Measurements from ENCODE around the gene OPA1. TPM values are rescaled to one million over a fixed set of nuclear protein-coding genes. Genes with fewer than 3 reads are reported as not detected.

Gene OPA1
- total and polyA plus RNA-seq, 11 donors: 23.0 to 215 (median 106) TPM

GRCh38 chr3:193650585-193650984 lies 57.6 kb downstream of the OPA1 start:
- TF ChIP-seq POLR2A (IDR thresholded peaks at IDR 0.05): no peak
- no peak for TF ChIP-seq CTCF (IDR thresholded peaks at IDR 0.05)
- Histone ChIP-seq H3K27ac (no peak overlapping the region), H3K27me3 (no peaks in the 10 kb centered on the region), H3K4me3 (no peak overlapping the region), H3K9me3 (no peaks in the 10 kb centered on the region), H3K4me1 (peaks cover 0 to 11% (median 0%) of the 10 kb centered on the region in 12 donors), H3K36me3 (peaks cover 0 to 98% (median 78%) of the 10 kb centered on the region in 9 donors)
- intact Hi-C loops (cut with DNase I): no loop called here
- no peak for DNase-seq
- WGBS, 4 donors: 97 to 99% (median 98%) methylated on average over 2 of the region's 2 CpGs
- ATAC-seq: no peak

- Histone ChIP-seq H3K4me3 (no peak overlapping the region), H3K9me3 (no peaks in the 10 kb centered on the region), H3K36me3 (peaks cover 0 to 99% (median 86%) of the 10 kb centered on the region in 9 donors), H3K27me3 (no peaks in the 10 kb centered on the region), H3K4me1 (peaks cover 0 to 10% (median 0%) of the 10 kb centered on the region in 12 donors), H3K27ac (peak overlapping the region in 4 of 12 donors; percentile 18 to 52 (median 24))
- TF ChIP-seq CTCF (IDR thresholded peaks at IDR 0.05) (no peak), POLR2A (IDR thresholded peaks at IDR 0.05) (no peak)
- ATAC-seq (peak; percentile 37 to 69 (median 62)), DNase-seq (no peak)
- WGBS, 4 donors: 38 to 57% (median 55%) methylated on average over 4 of the region's 4 CpGs
- intact Hi-C loops (cut with DNase I): no loop called here
These were observed 62.9 kb downstream of the OPA1 start for GRCh38 chr3:193655831-193656433.

- DNase-seq (no peak), ATAC-seq (peak in 1 of 4 donors; percentile 49)
- peaks cover 0 to 10% (median 0%) of the 10 kb centered on the region in 12 donors for H3K4me1 ChIP-seq
- no peak for TF ChIP-seq POLR2A (IDR thresholded peaks at IDR 0.05)
- no peak for TF ChIP-seq CTCF (IDR thresholded peaks at IDR 0.05)
- H3K27me3 ChIP-seq: no peaks in the 10 kb centered on the region
- peak overlapping the region in 3 of 12 donors; percentile 18 to 52 (median 23) for H3K27ac ChIP-seq
- 81 to 86% (median 83%) methylated on average over 3 of the region's 3 CpGs for WGBS, 4 donors
- intact Hi-C loops (cut with DNase I): no loop called here
- H3K4me3 ChIP-seq: no peak overlapping the region
- H3K9me3 ChIP-seq: no peaks in the 10 kb centered on the region
- peaks cover 0 to 99% (median 91%) of the 10 kb centered on the region in 9 donors for H3K36me3 ChIP-seq
These were observed 63.4 kb downstream of the OPA1 start for GRCh38 chr3:193656445-193656844.

- TF ChIP-seq POLR2A (IDR thresholded peaks at IDR 0.05) (no peak), CTCF (IDR thresholded peaks at IDR 0.05) (no peak)
- no peak overlapping the region for H3K4me3 ChIP-seq
- no peaks in the 10 kb centered on the region for H3K27me3 ChIP-seq
- WGBS, 4 donors: 85 to 91% (median 90%) methylated on average over 6 of the region's 6 CpGs
- intact Hi-C loops (cut with DNase I): no loop called here
- ATAC-seq: no peak
- peak overlapping the region in 3 of 12 donors; percentile 17 to 52 (median 18) for H3K27ac ChIP-seq
- H3K9me3 ChIP-seq: no peaks in the 10 kb centered on the region
- peaks cover 0 to 100% (median 95%) of the 10 kb centered on the region in 9 donors for H3K36me3 ChIP-seq
- no peak for DNase-seq
- peaks cover 0 to 10% (median 0%) of the 10 kb centered on the region in 12 donors for H3K4me1 ChIP-seq
These were observed 63.9 kb downstream of the OPA1 start for GRCh38 chr3:193656878-193657282.
